GM21381 (cell line): ENCODE measurements around the gene MAPKAPK2.
"Not testable (repeated sequence)": the region's sequence is repeated elsewhere in the genome, so short reads cannot be mapped to it uniquely, and the experiment has no call there.

Experiments
- ATAC-seq: cut with Tn5 transposase; IDR thresholded peaks from one replicate; pipeline ENCODE4 v1.9.1; 2021; ENCODE audit warnings: mild to moderate bottlenecking, moderate library complexity; ENCODE audit not compliant: unreplicated experiment

Gene MAPKAPK2

GRCh38 chr1:206770531-206771337 is 86.0 kb downstream of the MAPKAPK2 start, which contains the start of gene IL19:
IL19 (plus strand) TSS chr1:206770773; CDS start chr1:206836663, 65,890 bp downstream.
- peak; percentile 18 for ATAC-seq

GRCh38 chr1:206771338-206771692 is 86.6 kb downstream of the MAPKAPK2 start:
- no peak for ATAC-seq

- ATAC-seq = no peak
These were observed 87.7 kb downstream of the MAPKAPK2 start, which contains the start of gene IL10 for GRCh38 chr1:206772243-206772937. IL10 (minus strand) TSS chr1:206772494; CDS start chr1:206772435, 59 bp downstream.

GRCh38 chr1:206774093-206774492 is 89.4 kb downstream of the MAPKAPK2 start:
- no peak for ATAC-seq

GRCh38 chr1:206776229-206776628 is 91.5 kb downstream of the MAPKAPK2 start:
- ATAC-seq = no peak

- ATAC-seq = no peak
These were observed 93.3 kb downstream of the MAPKAPK2 start for GRCh38 chr1:206778031-206778430.

- not testable (repeated sequence) for ATAC-seq
These were observed 94.2 kb downstream of the MAPKAPK2 start for GRCh38 chr1:206778911-206779310.

- ATAC-seq = no peak
These were observed 94.9 kb downstream of the MAPKAPK2 start for GRCh38 chr1:206779638-206780037.

- peak; percentile 70 for ATAC-seq
These were observed 97.7 kb downstream of the MAPKAPK2 start for GRCh38 chr1:206782448-206782847.

GRCh38 chr1:206783506-206783905 is 98.8 kb downstream of the MAPKAPK2 start:
- ATAC-seq = no peak
